Measurements from ENCODE around the gene PTPN14.
A peak's percentile ranks its signal among the peaks of the same experiment; 100 is the strongest.

PTPN14 gene

DNA sequence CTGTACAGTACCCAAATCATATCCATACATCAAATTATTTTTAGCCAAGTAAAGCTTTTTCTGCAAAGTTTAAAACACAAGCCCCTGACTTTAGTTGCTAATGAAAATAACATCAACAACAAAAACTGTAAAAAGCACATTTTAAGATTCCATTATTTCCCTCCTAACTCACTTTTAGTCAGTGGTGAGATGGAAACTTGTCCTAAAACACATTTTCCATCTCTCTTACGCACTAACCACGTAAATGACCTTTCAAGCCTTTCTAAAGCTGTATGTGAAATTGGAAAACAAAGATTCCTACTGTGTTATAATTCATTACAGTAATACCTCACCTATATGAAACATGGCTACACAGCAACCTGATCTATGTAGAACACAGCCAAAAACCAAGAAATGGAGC is 77.5 kb downstream of the PTPN14 start:
- no peak for ATAC-seq

- no peak for ATAC-seq
Measured at GRCh38 chr1:214473387-214473786, 78.0 kb downstream of the PTPN14 start.

- ATAC-seq: no peak
Measured at GRCh38 chr1:214472364-214472763, 79.0 kb downstream of the PTPN14 start.

GRCh38 chr1:214471458-214471857 is 79.9 kb downstream of the PTPN14 start:
- ATAC-seq: no peak

- no peak for ATAC-seq
Measured at GRCh38 chr1:214470132-214470531, 81.3 kb downstream of the PTPN14 start.

DNA sequence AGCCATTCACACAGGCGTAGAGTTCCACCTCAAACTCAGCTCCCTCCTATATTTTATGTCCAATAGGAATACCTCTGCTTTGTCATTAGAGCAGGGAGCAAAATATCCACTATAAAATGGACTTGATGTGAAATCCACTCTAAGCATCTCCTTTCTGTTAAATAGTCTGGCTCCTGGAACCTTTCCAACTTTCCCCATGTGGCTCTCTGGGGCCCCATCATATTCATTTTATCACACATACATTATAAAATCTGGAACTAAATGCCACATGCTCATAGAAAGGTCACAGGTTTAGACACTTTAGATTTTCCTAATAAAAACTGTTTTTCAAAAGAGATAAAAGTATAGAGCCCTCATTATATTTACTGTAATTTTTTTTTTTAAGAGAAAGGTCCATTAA is 82.1 kb downstream of the PTPN14 start:
- ATAC-seq: no peak

DNA sequence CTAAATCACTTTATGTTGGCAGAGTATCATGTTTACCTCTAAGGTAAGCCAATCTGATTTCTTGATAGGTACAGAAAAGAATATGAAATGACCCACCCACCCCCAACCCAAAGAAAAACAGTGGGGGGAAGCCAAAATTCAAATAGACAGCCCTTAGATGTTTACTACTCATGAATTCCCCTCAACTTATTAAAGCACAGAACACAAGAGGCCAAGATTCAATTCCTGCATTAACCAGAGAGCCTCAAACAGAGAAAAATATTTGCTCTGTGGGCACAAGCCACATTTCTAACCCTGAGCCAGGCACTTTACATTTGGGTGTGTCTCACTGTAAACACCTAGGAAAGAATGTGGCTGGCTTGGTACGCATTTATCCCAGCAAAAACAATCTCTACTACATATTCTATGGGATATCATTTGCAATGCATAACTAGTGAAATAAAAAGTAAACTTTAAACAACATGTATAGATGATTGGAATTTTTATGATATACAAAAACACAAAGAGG is 84.3 kb downstream of the PTPN14 start:
- ATAC-seq: no peak

- ATAC-seq: no peak
Measured at GRCh38 chr1:214466403-214467077, 84.9 kb downstream of the PTPN14 start.

DNA sequence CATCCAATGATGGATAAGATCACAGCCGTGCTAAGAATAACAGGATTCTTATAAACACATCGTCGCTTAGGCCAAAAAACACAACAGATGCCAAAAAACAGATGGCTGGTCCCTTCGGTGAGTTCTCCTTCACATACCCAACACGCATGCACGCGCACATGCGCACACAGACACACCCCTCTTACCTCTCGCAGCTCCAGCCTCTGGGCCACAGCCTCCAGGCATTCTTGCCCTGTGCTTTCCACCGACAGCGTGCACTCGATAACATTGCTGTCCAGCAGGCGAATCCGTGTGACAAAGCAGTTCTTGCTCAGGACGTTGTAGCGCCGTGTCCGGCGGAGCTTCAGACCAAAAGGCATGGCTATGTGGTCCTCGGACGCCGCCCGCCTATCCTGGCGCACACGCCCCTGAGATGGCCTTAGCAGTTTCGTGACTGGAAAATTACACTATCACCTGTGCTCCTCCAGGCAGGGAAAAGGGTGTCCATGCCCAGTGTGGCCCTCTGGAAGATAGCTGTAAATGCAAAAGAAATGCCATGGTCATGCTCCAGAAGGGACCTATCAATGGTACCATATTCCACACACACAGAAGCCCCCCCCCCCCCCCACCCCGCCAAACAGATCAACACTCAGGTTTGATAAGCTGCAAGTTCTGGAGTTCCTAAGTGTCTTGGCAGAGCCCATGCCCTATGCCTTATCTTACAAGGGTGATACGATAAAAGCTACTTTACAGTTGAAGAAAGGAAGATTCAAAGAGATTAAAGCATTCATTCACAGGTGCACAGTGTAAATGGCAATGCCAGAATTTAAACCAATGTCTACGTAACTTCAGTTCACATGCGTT is 86.7 kb downstream of the PTPN14 start:
- ATAC-seq: no peak

GRCh38 chr1:214463596-214463995 is 87.8 kb downstream of the PTPN14 start:
- no peak for ATAC-seq

- no peak for ATAC-seq
Measured at GRCh38 chr1:214462882-214463281, 88.5 kb downstream of the PTPN14 start.

GRCh38 chr1:214461305-214461704 is 90.1 kb downstream of the PTPN14 start:
- no peak for ATAC-seq

DNA sequence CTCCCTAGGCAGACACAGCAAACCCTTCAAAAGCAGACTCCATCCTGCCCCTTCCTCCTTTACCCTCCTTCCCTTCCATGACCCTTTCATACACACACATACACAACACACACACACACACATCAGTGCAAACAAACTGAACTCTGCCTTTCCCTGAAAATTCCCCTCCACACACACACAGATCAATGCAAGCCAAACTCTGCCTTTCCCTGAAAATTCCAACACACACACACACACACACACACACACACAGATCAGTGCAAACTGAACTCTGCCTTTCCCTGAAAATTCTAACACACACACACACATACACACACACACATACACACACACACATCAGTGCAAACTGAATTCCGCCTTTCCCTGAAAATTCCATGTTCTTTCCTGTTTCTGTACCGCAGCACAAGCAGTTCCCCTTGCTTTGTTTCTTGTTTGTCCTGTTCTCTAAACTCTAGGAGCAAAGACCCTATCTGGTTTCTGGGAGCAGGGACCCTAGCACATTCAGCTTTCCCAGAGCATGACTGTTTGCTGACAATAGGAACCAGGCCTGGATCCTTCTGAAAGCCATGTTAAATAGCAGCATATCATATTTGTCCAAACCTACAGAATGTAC is 91.0 kb downstream of the PTPN14 start:
- no peak for ATAC-seq

GRCh38 chr1:214459895-214460294 is 91.5 kb downstream of the PTPN14 start:
- ATAC-seq: no peak

DNA sequence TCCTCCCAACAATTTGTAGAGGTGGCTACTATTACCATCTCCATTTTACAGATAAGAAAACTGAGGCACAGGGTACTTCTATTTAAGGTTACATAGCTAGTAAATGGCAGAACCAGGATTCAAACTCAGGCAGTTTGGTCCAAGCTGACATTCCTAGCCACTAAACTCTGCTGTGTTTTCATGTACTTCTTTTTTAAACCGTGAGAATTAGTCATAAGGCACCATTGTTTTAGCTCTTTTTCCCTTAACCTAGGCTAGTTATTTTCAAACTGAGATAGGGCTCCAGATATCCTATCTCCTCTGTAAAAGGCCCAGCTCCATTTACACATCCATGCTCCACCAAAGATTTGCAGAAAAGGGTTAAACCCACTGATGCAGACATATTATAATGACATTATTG is 92.9 kb downstream of the PTPN14 start:
- no peak for ATAC-seq

DNA sequence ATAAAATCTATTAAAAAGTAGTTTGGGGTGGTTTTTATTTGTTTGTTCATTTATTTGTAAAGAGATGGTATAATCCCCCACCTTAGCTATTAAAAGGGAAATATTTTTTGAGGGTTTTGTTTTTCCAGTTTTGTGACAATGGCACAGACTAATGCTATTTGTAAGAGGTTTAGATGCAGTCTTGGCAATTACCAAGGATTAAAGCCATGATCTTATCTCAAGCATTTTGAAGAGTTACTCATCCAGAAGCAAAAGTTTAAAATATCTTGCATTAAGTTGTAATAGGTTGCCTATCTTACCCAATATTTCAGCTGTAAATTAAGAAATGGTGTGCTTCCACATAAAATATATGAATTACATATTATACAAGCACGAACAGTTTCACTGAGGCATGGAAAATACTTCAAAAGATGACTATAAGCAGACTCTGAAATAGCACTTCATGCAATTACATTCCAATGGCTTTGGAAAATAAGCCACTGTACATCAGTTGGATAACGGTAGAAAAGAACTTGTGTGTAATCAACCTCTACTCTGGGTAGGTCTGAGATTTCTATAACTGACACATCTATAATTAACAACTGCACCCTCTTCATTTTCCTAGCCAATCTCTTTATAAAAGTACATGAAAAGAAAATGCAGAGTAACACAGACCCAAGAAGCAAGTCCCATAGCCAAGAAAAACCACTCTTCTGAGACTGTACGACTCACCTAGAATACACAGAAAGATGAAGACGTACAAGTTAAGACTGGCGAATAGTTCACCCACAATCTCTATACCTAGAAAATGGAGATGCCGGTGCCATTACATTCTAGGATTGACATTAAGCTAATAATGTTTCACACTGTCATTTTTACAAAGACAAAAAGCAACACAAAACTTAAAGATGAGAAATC is 95.2 kb downstream of the PTPN14 start:
- no peak for ATAC-seq

DNA sequence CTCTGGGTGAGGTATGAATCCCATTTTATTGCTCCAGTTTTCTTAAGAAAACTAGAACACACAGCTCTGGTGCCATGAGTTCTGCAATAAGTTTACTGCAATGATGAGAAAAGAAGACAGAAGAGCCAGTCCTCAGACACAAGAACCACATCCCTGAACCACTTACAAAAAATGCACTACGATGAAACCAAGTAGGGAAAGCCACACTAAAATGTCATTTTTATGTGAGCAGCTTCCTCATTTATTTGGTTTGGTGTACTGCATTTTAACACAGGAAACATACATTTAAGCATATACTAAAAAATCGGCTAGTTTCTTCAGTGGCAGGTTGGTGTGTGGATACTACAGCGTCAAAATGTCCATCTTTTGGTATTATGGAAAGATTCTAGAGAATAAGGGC is 95.9 kb downstream of the PTPN14 start:
- no peak for ATAC-seq

DNA sequence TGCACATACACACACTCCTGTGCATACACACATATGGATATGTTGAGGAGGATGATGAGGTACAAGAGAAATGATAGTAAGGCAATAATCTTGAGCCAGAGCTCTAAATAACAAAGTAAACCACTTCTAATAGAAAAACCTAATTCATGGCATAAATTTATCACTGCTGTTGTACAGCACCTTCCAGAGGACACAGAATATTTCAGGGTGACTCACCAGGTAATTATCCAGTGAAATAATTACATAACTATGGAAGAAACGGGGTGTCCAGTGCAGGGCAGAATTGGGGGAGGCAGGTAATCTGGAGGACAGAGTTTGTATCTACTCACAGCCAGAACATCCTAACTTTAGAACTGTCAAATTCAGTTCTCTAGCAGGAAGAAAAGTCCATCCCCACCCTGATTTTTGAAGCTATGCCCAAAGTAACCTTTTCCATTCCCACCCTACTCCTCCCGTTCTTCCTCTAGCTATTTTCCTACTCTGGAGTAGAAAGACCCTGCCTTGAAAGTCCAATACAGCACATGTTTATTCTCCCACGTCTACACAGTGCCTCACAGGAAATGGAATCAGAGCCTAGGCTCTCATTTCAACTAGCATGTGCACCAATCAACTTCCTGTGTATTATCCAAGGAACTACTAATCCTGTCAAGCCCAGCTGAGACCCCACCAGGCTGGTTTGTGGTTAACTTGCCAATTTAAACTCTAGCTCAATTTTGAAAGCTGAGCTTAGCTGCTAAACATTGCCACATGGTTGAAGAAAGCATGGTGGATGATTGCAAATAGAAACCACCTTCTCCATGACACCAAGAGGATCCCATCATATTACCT is 96.6 kb downstream of the PTPN14 start:
- ATAC-seq: no peak

GRCh38 chr1:214453109-214453722 is 98.2 kb downstream of the PTPN14 start:
- no peak for ATAC-seq

GRCh38 chr1:214452152-214452784 is 99.1 kb downstream of the PTPN14 start:
- no peak for ATAC-seq

DNA sequence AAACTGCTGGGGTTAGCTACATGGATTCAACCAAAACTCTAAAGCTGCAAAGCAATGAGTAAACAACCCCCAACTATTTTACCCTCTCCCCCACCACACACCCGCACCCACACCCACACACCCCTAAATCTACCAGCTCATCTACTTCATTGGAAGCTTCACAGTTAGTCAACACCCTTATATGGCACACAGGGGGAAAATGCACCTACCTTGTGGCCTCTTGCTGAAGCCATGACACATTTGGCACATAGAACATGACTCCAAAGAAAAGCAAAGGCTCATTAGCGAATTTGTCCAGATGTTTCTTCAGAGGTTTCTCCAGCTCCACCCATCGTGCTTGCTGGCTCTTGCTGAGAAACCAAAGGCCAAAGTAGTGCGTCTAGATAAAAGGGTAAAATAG is 99.8 kb downstream of the PTPN14 start:
- ATAC-seq: peak; percentile 36 to 53

Measured in activated CD4-positive, CD25-positive, alpha-beta regulatory T cell treated with anti-CD3 and anti-CD28 coated beads, Interleukin-2, amount 50 U/mL, for 24 hours (primary cell).